ENCODE measurements around the gene NFE2L1. TPM values are rescaled to one million over a fixed set of nuclear protein-coding genes. Genes with fewer than 3 reads are reported as not detected.
A peak's percentile ranks its signal among the peaks of the same experiment; 100 is the strongest.

NFE2L1 gene
- total and polyA plus RNA-seq, 9 of the 15 experiments (the other 6 are each of a cell fraction or from before 2014, with no cell fraction given): 2.0 to 68.6 (median 39.7) TPM

GRCh38 chr17:48026502-48027321 lies 21.4 kb upstream of the NFE2L1 start (continued):
- TF ChIP-seq ZKSCAN1 (IDR thresholded peaks at IDR 0.05; ENCODE audit: low read depth, low read length) (no peak), MTA2 (IDR thresholded peaks at IDR 0.05; ENCODE audit: low read depth) (no peak), KDM2B (CRISPR knock-in tag; IDR thresholded peaks at IDR 0.05) (no peak), FUS (optimal IDR thresholded peaks at IDR 0.05; ENCODE audit: low read depth, low read length) (no peak), THAP12 (CRISPR knock-in tag; IDR thresholded peaks at IDR 0.05) (peak; percentile 49; the same call in 1 of the 2 replicates), SIRT6 (IDR thresholded peaks at IDR 0.05; ENCODE audit: low read depth, low read length) (no peak), E2F1 (CRISPR knock-in tag; IDR thresholded peaks at IDR 0.05) (no peak), ESRRB (CRISPR knock-in tag; IDR thresholded peaks at IDR 0.05; ENCODE audit: borderline replicate concordance) (no peak), HOXB6 (CRISPR knock-in tag; IDR thresholded peaks at IDR 0.05; ENCODE audit: borderline replicate concordance) (no peak), ZNF551 (CRISPR knock-in tag; IDR thresholded peaks at IDR 0.05) (no peak), SP1 (CRISPR knock-in tag; IDR thresholded peaks at IDR 0.05) (peak; percentile 12; the same call in 1 of the 2 replicates), CREB3 (tag; conservative IDR thresholded peaks at IDR 0.05; ENCODE audit: low read depth) (no peak), L3MBTL2 (IDR thresholded peaks at IDR 0.05) (peak; percentile 41; the same call in 1 of the 2 replicates), ZNF282 (CRISPR knock-in tag; IDR thresholded peaks at IDR 0.05) (no peak), DMBX1 (CRISPR knock-in tag; IDR thresholded peaks at IDR 0.05; ENCODE audit: borderline replicate concordance) (no peak), UBTF (IDR thresholded peaks at IDR 0.05; ENCODE audit: borderline replicate concordance in 1 of 2, low read depth in 2 of 2, low read length in 2 of 2) (peak in 1 of 2 experiments; percentile 54; a peak in 1 of 4 replicates), SMARCB1 (IDR thresholded peaks at IDR 0.05; ENCODE audit: insufficient read length, low read depth) (no peak), ZNF717 (CRISPR knock-in tag; IDR thresholded peaks at IDR 0.05) (no peak), E2F6 (IDR thresholded peaks at IDR 0.05; ENCODE audit: borderline replicate concordance in 1 of 2, extremely low read depth in 1 of 2, insufficient read depth in 1 of 2, insufficient read length in 1 of 2, low read depth in 1 of 2, low read length in 1 of 2, poor library complexity in 1 of 2, severe bottlenecking in 1 of 2) (peak in 1 of 2 experiments; percentile 60)
